Fibroblast of mammary gland (primary cell): ENCODE data around the gene PXDC1.
"Not testable (repeated sequence)": the region's sequence is repeated elsewhere in the genome, so short reads cannot be mapped to it uniquely, and the experiment has no call there.

Source experiments
- DNase-seq: peaks from one replicate; pipeline ENCODE4 v3.0.0-alpha.2; 2010; ENCODE audit warnings: low read depth
- H3K4me3 ChIP-seq: 2 replicates; pipeline ENCODE4 v1.5.1; 2011; ENCODE audit warnings: low read depth, mild to moderate bottlenecking, low read length, moderate library complexity; ENCODE audit not compliant: control insufficient read depth
- TF ChIP-seq, protein P1 (sequence below): conservative IDR thresholded peaks from 2 replicates; pipeline ENCODE4 v1.5.1; 2011; ENCODE audit warnings: low read depth, low read length, inconsistent platforms; ENCODE audit not compliant: control insufficient read depth, insufficient read depth

The PXDC1 gene

DNA sequence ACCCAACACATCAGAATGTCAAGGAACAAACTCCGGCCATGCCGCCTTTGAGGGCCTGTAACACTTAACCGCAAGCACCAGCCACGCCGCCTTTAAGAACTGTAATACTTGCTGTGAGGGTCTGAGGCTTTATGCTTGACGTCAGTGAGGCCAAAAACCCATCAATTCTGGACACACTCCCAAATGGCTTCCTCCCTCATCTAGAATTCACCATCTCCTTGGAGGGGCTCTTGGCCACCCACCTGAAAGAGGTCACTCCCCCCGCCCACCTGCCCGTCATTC is 10.4 kb upstream of the PXDC1 start:
- TF ChIP-seq, protein P1, sequence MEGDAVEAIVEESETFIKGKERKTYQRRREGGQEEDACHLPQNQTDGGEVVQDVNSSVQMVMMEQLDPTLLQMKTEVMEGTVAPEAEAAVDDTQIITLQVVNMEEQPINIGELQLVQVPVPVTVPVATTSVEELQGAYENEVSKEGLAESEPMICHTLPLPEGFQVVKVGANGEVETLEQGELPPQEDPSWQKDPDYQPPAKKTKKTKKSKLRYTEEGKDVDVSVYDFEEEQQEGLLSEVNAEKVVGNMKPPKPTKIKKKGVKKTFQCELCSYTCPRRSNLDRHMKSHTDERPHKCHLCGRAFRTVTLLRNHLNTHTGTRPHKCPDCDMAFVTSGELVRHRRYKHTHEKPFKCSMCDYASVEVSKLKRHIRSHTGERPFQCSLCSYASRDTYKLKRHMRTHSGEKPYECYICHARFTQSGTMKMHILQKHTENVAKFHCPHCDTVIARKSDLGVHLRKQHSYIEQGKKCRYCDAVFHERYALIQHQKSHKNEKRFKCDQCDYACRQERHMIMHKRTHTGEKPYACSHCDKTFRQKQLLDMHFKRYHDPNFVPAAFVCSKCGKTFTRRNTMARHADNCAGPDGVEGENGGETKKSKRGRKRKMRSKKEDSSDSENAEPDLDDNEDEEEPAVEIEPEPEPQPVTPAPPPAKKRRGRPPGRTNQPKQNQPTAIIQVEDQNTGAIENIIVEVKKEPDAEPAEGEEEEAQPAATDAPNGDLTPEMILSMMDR = no peak
- no peak for DNase-seq

DNA sequence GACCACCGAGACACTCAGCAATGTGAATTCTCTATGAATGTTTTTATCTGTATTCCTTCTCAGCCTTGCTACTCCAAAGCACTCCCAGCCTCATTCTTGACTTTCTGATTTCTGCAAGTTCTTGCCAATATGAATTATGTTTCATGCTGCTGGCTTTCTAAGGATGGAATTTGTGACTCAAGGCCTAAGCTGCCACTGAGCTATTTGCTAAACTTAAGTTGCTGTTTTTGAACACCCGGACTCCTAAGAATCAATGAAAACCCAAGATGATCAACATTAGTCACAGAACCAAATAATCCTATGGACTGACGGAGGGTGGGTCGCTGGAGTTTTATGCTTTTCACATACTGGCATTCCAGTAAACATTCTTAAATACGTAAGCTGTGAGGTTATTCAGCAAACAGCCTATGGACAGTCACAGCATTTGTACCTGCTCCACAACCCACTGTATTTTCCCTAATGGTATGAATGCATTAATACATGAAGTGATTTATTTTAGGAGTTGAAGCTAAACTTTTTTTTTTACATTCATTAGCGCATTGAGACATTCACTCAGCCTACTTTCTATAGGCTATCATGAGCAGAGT is 8.2 kb upstream of the PXDC1 start:
- DNase-seq = peak; percentile 88
- H3K4me3 ChIP-seq = no peak overlapping the region
- TF ChIP-seq, protein P1 = no peak

More for the DNA sequence above, 10.4 kb upstream of the PXDC1 start:
- no peak overlapping the region for H3K4me3 ChIP-seq

DNA sequence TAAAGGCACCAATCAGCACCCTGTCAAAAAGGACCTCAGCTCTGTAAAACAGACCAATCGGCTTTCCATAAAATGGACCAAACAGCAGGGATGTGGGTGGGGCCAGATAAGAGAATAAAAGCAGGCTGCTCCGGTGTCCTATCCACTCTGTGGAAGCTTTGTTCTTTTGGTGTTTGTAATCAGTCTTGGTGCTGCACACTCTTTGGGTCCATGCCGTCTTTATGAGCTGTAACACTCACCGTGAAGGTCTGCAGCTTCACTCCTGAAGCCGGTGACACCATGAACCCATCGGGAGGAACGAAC is 7.3 kb upstream of the PXDC1 start:
- H3K4me3 ChIP-seq = no peak overlapping the region
- no peak for DNase-seq
- TF ChIP-seq, protein P1 = no peak

DNA sequence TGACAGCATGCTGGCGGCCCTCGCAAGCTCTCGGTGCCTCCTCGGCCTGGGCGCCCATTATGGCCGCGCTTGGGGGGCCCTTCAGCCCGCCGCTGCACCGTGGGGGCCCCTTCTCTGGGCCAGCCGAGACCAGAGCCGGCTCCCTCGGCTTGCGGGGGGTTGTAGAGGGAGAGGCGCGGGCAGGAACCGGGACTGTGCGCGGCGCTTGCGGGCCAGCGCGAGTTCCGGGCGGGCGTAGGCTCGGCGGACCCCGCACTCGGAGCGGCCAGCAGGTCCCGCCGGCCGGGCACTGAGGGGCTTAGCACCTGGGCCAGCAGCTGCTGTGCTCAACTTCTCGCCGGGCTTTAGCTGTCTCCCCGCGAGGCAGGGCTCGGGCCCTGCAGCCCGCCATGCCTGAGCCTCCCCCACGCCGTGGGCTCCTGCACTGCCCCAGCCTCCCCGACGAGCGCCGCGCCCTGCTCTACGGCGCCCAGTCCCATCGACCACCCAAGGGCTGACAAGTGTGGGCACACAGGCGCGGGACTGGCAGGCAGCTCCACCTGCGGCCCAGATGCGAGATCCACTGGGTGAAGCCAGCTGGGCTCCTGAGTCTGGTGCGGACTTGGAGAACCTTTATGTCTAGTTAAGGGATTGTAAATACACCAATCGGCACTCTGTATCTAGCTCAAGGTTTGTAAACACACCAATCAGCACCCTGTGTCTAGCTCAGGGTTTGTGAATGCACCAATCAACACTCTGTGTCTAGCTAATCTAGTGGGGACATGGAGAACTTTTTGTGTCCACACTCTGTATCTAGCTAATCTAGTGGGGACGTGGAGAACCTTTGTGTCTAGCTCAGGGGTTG is 6.7 kb upstream of the PXDC1 start:
- DNase-seq, H3K4me3 ChIP-seq: not testable (repeated sequence)

DNA sequence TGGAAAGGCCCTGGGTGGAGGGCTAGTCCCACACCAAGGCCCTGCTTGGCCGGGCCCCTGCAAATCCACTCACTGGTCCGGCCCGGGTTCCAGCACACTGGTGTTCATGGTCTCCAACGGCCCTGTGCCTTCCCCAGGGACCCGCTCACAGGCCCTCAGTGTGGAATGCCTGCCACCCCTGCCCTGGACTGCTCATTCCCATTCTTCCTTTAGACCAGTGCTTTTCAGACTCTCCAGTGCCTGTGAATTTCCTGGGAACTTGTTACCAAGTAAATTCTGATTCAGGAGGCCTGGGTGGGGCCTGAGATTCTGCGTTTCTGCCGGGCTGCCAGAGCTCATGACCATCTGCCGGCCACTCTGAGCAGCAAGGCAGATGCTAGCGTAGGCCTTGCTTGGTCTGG is 5.7 kb upstream of the PXDC1 start:
- DNase-seq = no peak
- TF ChIP-seq, protein P1 = no peak

DNA sequence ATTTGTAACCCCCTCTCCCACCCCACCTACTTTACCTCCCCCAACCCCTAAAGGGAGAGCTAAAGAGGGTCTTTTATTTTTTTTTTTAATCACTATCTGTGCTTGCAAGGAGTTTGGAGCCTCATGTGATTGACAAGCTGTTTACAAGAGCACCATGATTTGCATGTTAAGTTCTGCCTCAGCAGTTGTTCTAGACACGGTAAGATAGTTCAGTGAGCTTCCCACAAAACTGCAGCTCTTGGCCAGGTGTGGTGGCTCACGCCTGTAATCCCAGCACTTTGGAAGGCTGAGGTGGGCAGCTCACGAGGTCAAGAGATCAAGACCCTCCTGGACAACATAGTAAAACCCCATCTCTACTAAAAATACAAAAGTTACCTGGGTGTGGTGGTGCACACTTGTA is 5.0 kb upstream of the PXDC1 start:
- no peak for DNase-seq
- TF ChIP-seq, protein P1 = no peak
- H3K4me3 ChIP-seq = no peak overlapping the region

More for the DNA sequence above, 5.7 kb upstream of the PXDC1 start:
- no peak overlapping the region for H3K4me3 ChIP-seq

DNA sequence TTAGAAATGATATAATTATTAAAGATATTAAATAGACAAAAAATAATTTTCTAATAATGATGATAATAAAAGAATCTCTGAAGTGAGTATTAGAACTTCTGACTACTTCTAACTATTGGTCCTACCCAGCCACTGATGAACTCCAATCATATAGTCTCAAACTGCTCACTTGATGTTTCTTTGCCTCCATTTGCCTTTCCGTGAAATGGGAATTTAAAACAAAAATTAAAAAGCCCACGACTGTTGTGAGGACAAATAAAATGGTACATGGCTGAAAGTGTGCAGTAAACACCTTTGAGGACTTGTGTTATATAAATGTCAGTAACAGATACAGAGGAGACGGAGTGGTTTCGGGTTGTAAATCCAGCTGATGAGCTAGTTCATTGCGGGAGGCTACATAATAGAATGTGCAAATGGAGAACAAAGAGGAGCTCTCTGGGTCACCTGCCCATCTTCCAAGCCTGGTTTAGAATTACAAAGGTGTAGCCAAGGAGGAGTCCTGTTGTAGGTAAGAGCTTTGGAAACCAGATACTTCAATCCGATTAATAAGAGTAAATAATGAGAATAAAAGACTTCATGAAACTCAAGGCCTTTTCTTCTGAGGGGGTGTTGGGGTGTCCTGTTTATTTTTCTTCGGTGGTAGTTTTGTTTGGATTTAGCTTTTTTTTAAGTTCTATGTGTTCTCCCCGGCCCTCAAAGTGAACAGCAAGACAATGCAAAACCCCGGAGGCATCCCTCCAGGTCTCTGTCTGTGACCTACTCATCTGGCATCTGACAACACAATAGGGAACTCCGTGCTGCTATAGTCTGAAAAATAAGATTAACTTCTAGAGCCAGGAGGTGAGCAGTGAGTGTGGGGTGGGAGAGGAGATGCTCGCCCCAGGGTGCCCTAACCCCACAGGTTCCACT is 4.4 kb upstream of the PXDC1 start:
- TF ChIP-seq, protein P1 = no peak
- DNase-seq = no peak
- H3K4me3 ChIP-seq = no peak overlapping the region
